Spleen (tissue), 7 donors: Measurements from ENCODE around the gene AMBRA1.

Experiments
- CTCF ChIP-seq, 11 experiments: fragments of 200-600 bp in 7 of 11; fragments of 450-650 bp in 4 of 11; sonication (generic) in 4 of 11; IDR thresholded peaks in 8 of 11; conservative IDR thresholded peaks in 3 of 11; 1 replicate in 7 of 11; 2 replicates in 4 of 11; pipeline versions ENCODE4 v1.4.0 to v1.8.0; 2016 to 2021; ENCODE audit warnings: antibody characterized with exemption in 11 of 11, inconsistent platforms in 4 of 11, mild to moderate bottlenecking in 1 of 11
- POLR2A ChIP-seq, 3 donors: fragments of 450-650 bp; IDR thresholded peaks; one replicate each; pipeline ENCODE4 v1.5.1; 2017; ENCODE audit warnings: antibody characterized with exemption in 3 of 3, mild to moderate bottlenecking in 1 of 3
- POLR2AphosphoS5 ChIP-seq, 3 donors: sonication (generic); formaldehyde crosslinking; IDR thresholded peaks; one replicate each; pipeline ENCODE4 v1.5.1; 2017; ENCODE audit warnings: antibody characterized with exemption in 3 of 3
- donor health status: DM: no; HTN: no; CAD: no; lungs with moderate emphysema.
- donor health status: DM: no; HTN: no; CAD: no.
- donor health status: DM: no; HTN: no; CAD: no.

DNA sequence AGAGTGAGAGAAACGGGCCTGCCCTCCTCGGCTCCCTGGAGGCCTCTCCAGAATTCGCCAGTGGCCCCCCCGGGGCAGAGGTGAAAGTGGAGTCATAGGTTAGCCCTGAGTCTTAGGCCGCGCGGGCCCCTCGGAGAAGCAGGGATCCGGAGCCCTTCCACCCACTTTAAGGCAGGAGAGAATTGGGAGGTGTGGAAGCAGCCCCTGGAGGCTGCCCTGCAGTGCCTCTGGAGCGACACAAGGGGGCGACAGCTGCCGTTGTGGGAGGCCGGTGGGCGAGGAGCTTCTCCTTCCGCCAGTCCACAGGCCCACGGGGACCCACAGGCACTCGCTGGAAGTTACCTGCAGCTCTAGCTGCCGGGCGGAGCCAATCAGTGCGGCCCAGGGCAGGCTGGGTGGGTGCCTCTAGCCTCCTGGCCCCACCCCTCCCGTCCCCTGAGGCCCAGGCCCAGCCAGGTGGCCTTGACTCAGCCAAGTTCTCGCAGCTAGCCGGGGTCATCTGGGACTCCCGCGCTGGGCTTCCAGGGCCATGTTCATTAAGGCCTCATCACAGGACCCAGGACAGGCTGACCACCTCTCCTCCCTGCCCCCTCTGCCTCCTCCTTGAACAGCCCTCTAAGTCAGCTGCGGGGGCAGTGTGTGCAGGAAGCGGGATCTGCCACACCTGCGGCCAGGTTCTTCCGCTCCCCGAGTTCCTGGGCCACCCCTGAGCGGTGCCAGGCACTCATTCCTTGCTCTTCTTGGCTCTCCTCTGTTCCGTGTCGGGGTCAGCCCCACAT lies 241.6 kb downstream of the AMBRA1 start:
- TF ChIP-seq CTCF (IDR thresholded peaks at IDR 0.05 in 8 of 11, conservative IDR thresholded peaks at IDR 0.05 in 3 of 11) (peak; percentile 82 to 98 (median 94)), POLR2AphosphoS5 (IDR thresholded peaks at IDR 0.05) (peak; percentile 20 to 79 (median 59)), POLR2A (IDR thresholded peaks at IDR 0.05) (no peak)
